Panc1 (cell line): ENCODE results near the gene C13orf46. TPM values are rescaled to one million over a fixed set of nuclear protein-coding genes. Genes with fewer than 3 reads are reported as not detected.

Source experiments
- ATAC-seq: fragments of 200-7000 bp; cut with Tn5 transposase; 2 replicates; pipeline ENCODE4 v1.9.1; 2020; ENCODE audit warnings: mild to moderate bottlenecking, moderate library complexity
- BruUV-seq: library from RNA; stranded (reverse); fragments of 400-500 nt; replicated peaks from 2 replicates; lab custom pipeline; 2021; lab: Mats Ljungman, UMichigan
- CTCF ChIA-PET: fragments of 300-600 bp; sonication (Branson Sonifier 250); formaldehyde crosslinking; loops from one replicate; lab custom pipeline; 2022; ENCODE audit warnings: antibody characterized with exemption; lab: Charles Lee
- POLR2A ChIA-PET: fragments of 300-600 bp; sonication (Branson Sonifier 250); formaldehyde crosslinking; loops from one replicate; lab custom pipeline; 2022; ENCODE audit warnings: antibody characterized with exemption; lab: Charles Lee
- DNase-seq: peaks from one replicate; pipeline ENCODE4 v3.0.0-alpha.2; 2010; ENCODE audit warnings: low read depth, low spot score
- H3K27ac ChIP-seq: 2 replicates; pipeline ENCODE4 v1.5.1; 2011; ENCODE audit warnings: mild to moderate bottlenecking, low read length, inconsistent platforms
- H3K27me3 ChIP-seq: fragments of 200-500 bp; sonication (Bioruptor generic); 2 replicates; pipeline ENCODE4 v1.6.0; 2014; ENCODE audit warnings: low read length, inconsistent platforms; ENCODE audit not compliant: control insufficient read depth, insufficient read depth
- H3K36me3 ChIP-seq: fragments of 200-500 bp; sonication (Bioruptor generic); 2 replicates; pipeline ENCODE4 v1.5.1; 2014; ENCODE audit warnings: inconsistent platforms, mild to moderate bottlenecking, low read length, moderate library complexity; ENCODE audit not compliant: control insufficient read depth, insufficient read depth
- H3K4me1 ChIP-seq: 2 replicates; pipeline ENCODE4 v1.5.1; 2011; ENCODE audit warnings: inconsistent platforms, mild to moderate bottlenecking, low read length, moderate library complexity; ENCODE audit not compliant: control insufficient read depth, insufficient read depth
- H3K4me3 ChIP-seq, 2 experiments: 2 replicates each; pipeline ENCODE4 v1.5.1; 2011 to 2012; ENCODE audit warnings: low read depth in 2 of 2, low read length in 2 of 2, mild to moderate bottlenecking in 2 of 2, inconsistent platforms in 1 of 2, moderate library complexity in 1 of 2
- H3K9me3 ChIP-seq: fragments of 200-500 bp; sonication (Bioruptor generic); 2 replicates; pipeline ENCODE4 v1.5.1; 2014; ENCODE audit warnings: low read depth, mild to moderate bottlenecking, inconsistent platforms, low read length, moderate library complexity; ENCODE audit not compliant: control insufficient read depth, insufficient read depth
- CTCF ChIP-seq: fragments of 450-650 bp; IDR thresholded peaks from 2 replicates; pipeline ENCODE4 v1.5.1; 2017; ENCODE audit warnings: mild to moderate bottlenecking
- POLR2AphosphoS5 ChIP-seq: IDR thresholded peaks from 2 replicates; pipeline ENCODE4 v1.6.1; 2012; ENCODE audit warnings: mild to moderate bottlenecking, low read depth, low read length, moderate library complexity
- REST ChIP-seq, 2 experiments: IDR thresholded peaks; 2 replicates each; pipeline ENCODE4 v1.6.1; 2011 to 2012; ENCODE audit warnings: low read depth in 2 of 2, control low read depth in 1 of 2, low read length in 1 of 2, mild to moderate bottlenecking in 1 of 2, moderate library complexity in 1 of 2; ENCODE audit not compliant: insufficient read depth in 1 of 2
- SIN3A ChIP-seq: IDR thresholded peaks from 2 replicates; pipeline ENCODE4 v1.6.1; 2012; ENCODE audit warnings: low read depth, mild to moderate bottlenecking, low read length, moderate library complexity, borderline replicate concordance; ENCODE audit not compliant: insufficient read depth
- TCF7L2 ChIP-seq: IDR thresholded peaks from 2 replicates; pipeline ENCODE4 v1.6.1; 2011; ENCODE audit warnings: mild to moderate bottlenecking, low read depth, low read length, inconsistent platforms
- in situ Hi-C: cut with HindIII; loops from 2 replicates; pipeline ENCODE4 v1.10.0; 2016; ENCODE audit warnings: low sequenced_read_pairs, low pct_unique_long_range_greater_than_20kb
- intact Hi-C: fragments of 100-400 bp; cut with micrococcal nuclease; formaldehyde crosslinking; loops from one replicate; pipeline ENCODE4 v1.10.0; 2022; ENCODE audit not compliant: unreplicated experiment
- total RNA-seq: library from RNA; stranded (reverse); gene quantifications from one replicate; pipeline ENCODE4 v1.2.1, GENCODE V29; 2021; ENCODE audit not compliant: unreplicated experiment

The C13orf46 gene
- total RNA-seq, 1 experiment from 2014 or later = 2.6 TPM

GRCh38 chr13:113996081-113996911 is 22.4 kb upstream of the C13orf46 start:
- in situ Hi-C loops (no loop called here), intact Hi-C loops (no loop called here)
- POLR2A ChIA-PET = no interaction called here
- H3K4me3 ChIP-seq = no peak overlapping the region
- no peaks in the 10 kb centered on the region for H3K27me3 ChIP-seq
- no peak for TF ChIP-seq POLR2AphosphoS5
- no peak for TF ChIP-seq REST (IDR thresholded peaks at IDR 0.05; ENCODE audit: insufficient read depth in 1 of 2, low read depth in 2 of 2, low read length in 1 of 2)
- TF ChIP-seq SIN3A = no peak
- TF ChIP-seq TCF7L2 = no peak
- no peak for TF ChIP-seq CTCF
- no peaks in the 10 kb centered on the region for H3K9me3 ChIP-seq
- ATAC-seq (peak; percentile 40; the same call in 1 of the 2 replicates), DNase-seq (no peak)
- no TSS peak for BruUV-seq
- peaks cover 3% of the 10 kb centered on the region; the same call in 1 of the 2 replicates for H3K36me3 ChIP-seq
- H3K27ac ChIP-seq = no peak overlapping the region
- H3K4me1 ChIP-seq = no peaks in the 10 kb centered on the region
- CTCF ChIA-PET = no interaction called here

- intact Hi-C loops = no loop called here
- Histone ChIP-seq H3K27me3 (no peaks in the 10 kb centered on the region), H3K4me3 (no peak overlapping the region), H3K9me3 (no peaks in the 10 kb centered on the region), H3K4me1 (no peaks in the 10 kb centered on the region), H3K27ac (no peak overlapping the region), H3K36me3 (peaks cover 3% of the 10 kb centered on the region; the same call in 1 of the 2 replicates)
- DNase-seq (no peak), ATAC-seq (no peak)
- ChIA-PET POLR2A (no interaction called here), CTCF (no interaction called here)
- BruUV-seq = no TSS peak
- TF ChIP-seq TCF7L2 = no peak
- in situ Hi-C loops = no loop called here
Measured at GRCh38 chr13:113995051-113995601, 21.2 kb upstream of the C13orf46 start.
